ENCODE measurements around the gene EIF4EBP2.

Gene EIF4EBP2

GRCh38 chr10:70378122-70378521 is 25.8 kb upstream of the EIF4EBP2 start:
- DNase-seq (ENCODE audit: low read depth in 3 of 3) = no peak

- DNase-seq (ENCODE audit: low read depth in 3 of 3) = no peak
Observed at GRCh38 chr10:70379581-70380176, 24.3 kb upstream of the EIF4EBP2 start.

- DNase-seq (ENCODE audit: low read depth in 3 of 3) = no peak
Observed at GRCh38 chr10:70380350-70381135, 23.4 kb upstream of the EIF4EBP2 start.

- DNase-seq (ENCODE audit: low read depth in 3 of 3) = peak in 1 of 3 experiments; percentile 21
Observed at GRCh38 chr10:70381471-70382421, 22.2 kb upstream of the EIF4EBP2 start.

GRCh38 chr10:70391654-70392053 is 12.3 kb upstream of the EIF4EBP2 start:
- DNase-seq (ENCODE audit: low read depth in 3 of 3) = no peak

GRCh38 chr10:70396140-70396539 is 7.8 kb upstream of the EIF4EBP2 start:
- DNase-seq (ENCODE audit: low read depth in 3 of 3) = no peak

GRCh38 chr10:70399177-70399576 is 4.8 kb upstream of the EIF4EBP2 start:
- DNase-seq (ENCODE audit: low read depth in 3 of 3) = no peak

GRCh38 chr10:70403483-70404035 is 386 bp upstream of the EIF4EBP2 start:
- no peak for DNase-seq (ENCODE audit: low read depth in 3 of 3)

GRCh38 chr10:70404787-70405036 is 767 bp downstream of the EIF4EBP2 start:
- DNase-seq (ENCODE audit: low read depth in 3 of 3) = no peak

GRCh38 chr10:70405037-70405824 is 1.3 kb downstream of the EIF4EBP2 start:
- DNase-seq (ENCODE audit: low read depth in 3 of 3) = no peak

- no peak for DNase-seq (ENCODE audit: low read depth in 3 of 3)
Observed at GRCh38 chr10:70409772-70410171, 5.8 kb downstream of the EIF4EBP2 start.

GRCh38 chr10:70410608-70411007 is 6.7 kb downstream of the EIF4EBP2 start:
- no peak for DNase-seq (ENCODE audit: low read depth in 3 of 3)

GRCh38 chr10:70412356-70412755 is 8.4 kb downstream of the EIF4EBP2 start:
- DNase-seq (ENCODE audit: low read depth in 3 of 3) = no peak

- DNase-seq (ENCODE audit: low read depth in 3 of 3) = no peak
Observed at GRCh38 chr10:70417568-70417967, 13.6 kb downstream of the EIF4EBP2 start.

GRCh38 chr10:70418229-70418628 is 14.3 kb downstream of the EIF4EBP2 start:
- DNase-seq (ENCODE audit: low read depth in 3 of 3) = no peak

- no peak for DNase-seq (ENCODE audit: low read depth in 3 of 3)
Observed at GRCh38 chr10:70418713-70419112, 14.8 kb downstream of the EIF4EBP2 start.

GRCh38 chr10:70424320-70424719 is 20.4 kb downstream of the EIF4EBP2 start:
- no peak for DNase-seq (ENCODE audit: low read depth in 3 of 3)

- no peak for DNase-seq (ENCODE audit: low read depth in 3 of 3)
Observed at GRCh38 chr10:70425096-70425495, 21.2 kb downstream of the EIF4EBP2 start.

- no peak for DNase-seq (ENCODE audit: low read depth in 3 of 3)
Observed at GRCh38 chr10:70426823-70427222, 22.9 kb downstream of the EIF4EBP2 start.

GRCh38 chr10:70430493-70431445 is 26.8 kb downstream of the EIF4EBP2 start:
- DNase-seq (ENCODE audit: low read depth in 3 of 3) = no peak

All from stimulated activated CD4-positive, alpha-beta T cell treated with anti-CD3 and anti-CD28 coated beads, TNF-alpha, amount 100 ng/mL, for 4 hours (primary cell).